IMR-90 (cell line): ENCODE results near the gene LRP5. TPM values are rescaled to one million over a fixed set of nuclear protein-coding genes. Genes with fewer than 3 reads are reported as not detected.
"Not testable (repeated sequence)": the region's sequence is repeated elsewhere in the genome, so short reads cannot be mapped to it uniquely, and the experiment has no call there.

Source experiments
- ATAC-seq: fragments of 200-7000 bp; cut with Tn5 transposase; 2 replicates; pipeline ENCODE4 v1.9.1; 2020; ENCODE audit warnings: low read depth, mild to moderate bottlenecking, moderate library complexity
- BruUV-seq: library from RNA; stranded (reverse); fragments of 400-500 nt; replicated peaks from 2 replicates; lab custom pipeline; 2021; lab: Mats Ljungman, UMichigan
- CTCF ChIA-PET: fragments of 300-600 bp; formaldehyde crosslinking; extraction: SDS; loops from one replicate; lab custom pipeline; 2021; ENCODE audit warnings: antibody characterized with exemption; lab: Yijun Ruan, JAX
- POLR2A ChIA-PET: fragments of 300-600 bp; sonication (Branson Sonifier 250); formaldehyde crosslinking; loops from one replicate; lab custom pipeline; 2022; ENCODE audit warnings: antibody characterized with exemption; ENCODE audit not compliant: unreplicated experiment; lab: Charles Lee
- DNase-seq: peaks from one replicate; pipeline ENCODE4 v3.0.0; 2013
- H2AFZ ChIP-seq: replicated peaks from 2 replicates; pipeline ENCODE3; 2013; ENCODE audit warnings: low read length, mild to moderate bottlenecking; ENCODE audit not compliant: poor library complexity
- H2AK5ac ChIP-seq: 2 replicates; pipeline ENCODE4 v1.6.1; 2013; ENCODE audit warnings: low read depth, low read length, inconsistent platforms
- H2AK9ac ChIP-seq: replicated peaks from 2 replicates; pipeline ENCODE3; 2013; ENCODE audit warnings: mild to moderate bottlenecking, low read depth, low read length, moderate library complexity; ENCODE audit not compliant: poor library complexity
- H2BK120ac ChIP-seq: 2 replicates; pipeline ENCODE4 v1.6.1; 2013; ENCODE audit warnings: low read depth, low read length, inconsistent platforms
- H2BK15ac ChIP-seq: 3 replicates; pipeline ENCODE4 v1.6.1; 2013; ENCODE audit warnings: low read depth, low read length, inconsistent platforms
- H2BK20ac ChIP-seq: 2 replicates; pipeline ENCODE4 v1.6.1; 2013; ENCODE audit warnings: low read depth, mild to moderate bottlenecking, inconsistent platforms, low read length, moderate library complexity
- H2BK5ac ChIP-seq: 2 replicates; pipeline ENCODE4 v1.6.1; 2013; ENCODE audit warnings: mild to moderate bottlenecking, low read depth, low read length, inconsistent platforms; ENCODE audit not compliant: poor library complexity, severe bottlenecking
- H3K14ac ChIP-seq: replicated peaks from 2 replicates; pipeline ENCODE4 v1.6.1; 2013; ENCODE audit warnings: low read depth, low read length, inconsistent platforms
- H3K18ac ChIP-seq: 2 replicates; pipeline ENCODE4 v1.6.1; 2013; ENCODE audit warnings: low read depth, low read length, control low read depth
- H3K23ac ChIP-seq: 2 replicates; pipeline ENCODE4 v1.6.1; 2013; ENCODE audit warnings: low read depth, low read length, inconsistent platforms
- H3K27ac ChIP-seq: 2 replicates; pipeline ENCODE4 v1.5.1; 2013; ENCODE audit warnings: mild to moderate bottlenecking, control low read depth, low read length; ENCODE audit not compliant: insufficient read depth
- H3K27me3 ChIP-seq: 2 replicates; pipeline ENCODE4 v1.6.1; 2013; ENCODE audit warnings: low read length; ENCODE audit not compliant: control insufficient read depth, insufficient read depth
- H3K36me3 ChIP-seq: 2 replicates; pipeline ENCODE4 v1.6.1; 2013; ENCODE audit warnings: low read length, mixed read lengths; ENCODE audit not compliant: control insufficient read depth, insufficient read depth
- H3K4ac ChIP-seq: 2 replicates; pipeline ENCODE4 v1.6.1; 2013; ENCODE audit warnings: low read depth, low read length, inconsistent platforms
- H3K4me1 ChIP-seq: 2 replicates; pipeline ENCODE4 v1.6.1; 2013; ENCODE audit warnings: low read length, mixed read lengths; ENCODE audit not compliant: control insufficient read depth, insufficient read depth
- H3K4me2 ChIP-seq: 2 replicates; pipeline ENCODE4 v1.6.1; 2013; ENCODE audit warnings: low read depth, mild to moderate bottlenecking, control low read depth, low read length, moderate library complexity
- H3K4me3 ChIP-seq: 2 replicates; pipeline ENCODE4 v1.5.1; 2013; ENCODE audit warnings: low read depth, mild to moderate bottlenecking, control low read depth, low read length, moderate library complexity; ENCODE audit not compliant: insufficient read depth
- H3K56ac ChIP-seq: 2 replicates; pipeline ENCODE4 v1.6.1; 2013; ENCODE audit warnings: low read length, inconsistent platforms; ENCODE audit not compliant: insufficient read depth; ENCODE audit errors: extremely low read depth
- H3K79me1 ChIP-seq, 2 experiments: 2 replicates each; pipeline ENCODE4 v1.6.1; 2013; ENCODE audit warnings: low read length in 2 of 2, inconsistent platforms in 1 of 2, low read depth in 1 of 2
- H3K9ac ChIP-seq: 2 replicates; pipeline ENCODE4 v1.6.1; 2013; ENCODE audit warnings: low read depth, low read length, control low read depth
- H3K9me1 ChIP-seq: 2 replicates; pipeline ENCODE4 v1.6.1; 2013; ENCODE audit warnings: low read length, inconsistent platforms; ENCODE audit not compliant: insufficient read depth
- H3K9me3 ChIP-seq: 2 replicates; pipeline ENCODE4 v1.6.1; 2013; ENCODE audit warnings: low read length; ENCODE audit not compliant: control insufficient read depth, insufficient read depth
- H4K20me1 ChIP-seq: 2 replicates; pipeline ENCODE4 v1.6.1; 2013; ENCODE audit warnings: low read length, inconsistent platforms; ENCODE audit not compliant: insufficient read depth
- H4K5ac ChIP-seq: 2 replicates; pipeline ENCODE4 v1.6.1; 2013; ENCODE audit warnings: mild to moderate bottlenecking, low read depth, low read length, control low read depth
- H4K8ac ChIP-seq, 2 experiments: 2 replicates each; pipeline ENCODE4 v1.6.1; 2013; ENCODE audit warnings: low read depth in 2 of 2, low read length in 2 of 2, control low read depth in 1 of 2, inconsistent platforms in 1 of 2
- H4K91ac ChIP-seq: 2 replicates; pipeline ENCODE4 v1.6.1; 2013; ENCODE audit warnings: low read depth, low read length, inconsistent platforms; ENCODE audit not compliant: insufficient read depth
- WGBS, 2 experiments: methylation state at CpG; one replicate each; pipeline versions ENCODE4 v1.1.5 to v1.1.7; 2013; ENCODE audit warnings: missing lambda C conversion rate in 2 of 2; ENCODE audit not compliant: insufficient read length in 1 of 2; ENCODE audit errors: extremely low coverage in 2 of 2; 5-methylcytosine and 5-hydroxymethylcytosine counted together
- dilution Hi-C: fragments of 300-500 bp; cut with HindIII; formaldehyde crosslinking; loops from one replicate; pipeline ENCODE4 v1.14.3; 2018; ENCODE audit warnings: low sequenced_read_pairs; ENCODE audit not compliant: unreplicated experiment
- in situ Hi-C: fragments of 300-500 bp; cut with MboI; formaldehyde crosslinking; loops from 3 replicates; pipeline ENCODE4 v1.14.3; 2019; ENCODE audit warnings: low sequenced_read_pairs, inconsistent platforms, mixed read lengths
- intact Hi-C: fragments of 100-400 bp; cut with micrococcal nuclease; formaldehyde crosslinking; loops from 2 replicates; pipeline ENCODE4 v1.10.0; 2022
- polyA plus RNA-seq, 3 experiments: library from polyadenylated mRNA; depleted of rRNA; stranded (reverse); fragments of >200 nt; gene quantifications; 2 replicates each; pipeline ENCODE4 v1.2.3, GENCODE V29; 2012; ENCODE audit warnings: low replicate concordance in 1 of 3
- total RNA-seq: library from RNA; depleted of rRNA; stranded (reverse); fragments of >200 nt; gene quantifications from 2 replicates; pipeline ENCODE4 v1.2.3, GENCODE V29; 2012

The LRP5 gene
- total and polyA plus RNA-seq, 2 of the 4 experiments (the other 2 are of a cell fraction): 10.4 to 15.0 TPM

GRCh38 chr11:68284588-68284987 lies 27.8 kb upstream of the LRP5 start:
- dilution Hi-C loops, in situ Hi-C loops, H2AK5ac ChIP-seq: not testable (repeated sequence)

More at GRCh38 chr11:68284588-68284987, 27.8 kb upstream of the LRP5 start:
- H2BK20ac ChIP-seq, H4K8ac ChIP-seq, H3K27me3 ChIP-seq, H3K14ac ChIP-seq, intact Hi-C loops, H4K91ac ChIP-seq, H3K9ac ChIP-seq, H3K9me3 ChIP-seq, DNase-seq, H4K20me1 ChIP-seq, H3K18ac ChIP-seq, H3K4me3 ChIP-seq, H4K5ac ChIP-seq, H3K36me3 ChIP-seq, BruUV-seq, H2BK120ac ChIP-seq, H2AK9ac ChIP-seq, H3K27ac ChIP-seq, H2AFZ ChIP-seq, H3K79me1 ChIP-seq, H3K23ac ChIP-seq, H2BK5ac ChIP-seq, H3K56ac ChIP-seq, CTCF ChIA-PET, H3K4me2 ChIP-seq, H3K4ac ChIP-seq, H3K9me1 ChIP-seq, H2BK15ac ChIP-seq, H3K4me1 ChIP-seq, ATAC-seq, POLR2A ChIA-PET: not testable (repeated sequence)
- WGBS, 2 experiments: no CpG with 5 or more reads among the region's 3 CpGs
